CD14-positive monocyte (primary cell): Measurements from ENCODE around the gene DIAPH2. TPM values are rescaled to one million over a fixed set of nuclear protein-coding genes. Genes with fewer than 3 reads are reported as not detected.

ENCODE experiments used
- DNase-seq, 3 donors: peaks; one replicate each; pipeline ENCODE4 v3.0.0-alpha.2; 2011 to 2022
- H2AFZ ChIP-seq: 2 replicates; pipeline ENCODE4 v1.6.0; 2012; ENCODE audit warnings: mild to moderate bottlenecking, low read depth, low read length, inconsistent platforms; ENCODE audit not compliant: insufficient read depth, poor library complexity, severe bottlenecking
- H3K27ac ChIP-seq, 2 donors: 1 replicate in 1 of 2; 2 replicates in 1 of 2; pipeline ENCODE4 v1.5.1; 2012 to 2013; ENCODE audit warnings: low read length in 2 of 2, control low read depth in 1 of 2, inconsistent platforms in 1 of 2, low read depth in 1 of 2, mild to moderate bottlenecking in 1 of 2
- H3K27me3 ChIP-seq, 2 donors: one replicate each; pipeline versions ENCODE4 v1.6.0 to v1.6.1; 2011 to 2013; ENCODE audit warnings: low read length in 2 of 2; ENCODE audit not compliant: control insufficient read depth in 2 of 2, insufficient read depth in 2 of 2
- H3K36me3 ChIP-seq, 2 donors: replicated peaks in 1 of 2; 1 replicate in 1 of 2; 2 replicates in 1 of 2; pipeline versions ENCODE4 v1.5.1 to v1.6.1; 2012 to 2013; ENCODE audit warnings: low read length in 2 of 2, control low read depth in 1 of 2, inconsistent platforms in 1 of 2, mild to moderate bottlenecking in 1 of 2; ENCODE audit not compliant: insufficient read depth in 2 of 2, control insufficient read depth in 1 of 2
- H3K4me1 ChIP-seq, 2 donors: 1 replicate in 1 of 2; 2 replicates in 1 of 2; pipeline versions ENCODE4 v1.5.1 to v1.6.1; 2012 to 2013; ENCODE audit warnings: low read length in 2 of 2, control low read depth in 1 of 2, inconsistent platforms in 1 of 2, mild to moderate bottlenecking in 1 of 2, moderate library complexity in 1 of 2; ENCODE audit not compliant: insufficient read depth in 2 of 2, control insufficient read depth in 1 of 2
- H3K4me2 ChIP-seq: replicated peaks from 2 replicates; pipeline ENCODE3; 2012; ENCODE audit warnings: low read length, moderate library complexity, mild to moderate bottlenecking; ENCODE audit not compliant: poor library complexity, severe bottlenecking; ENCODE audit errors: extremely low read depth
- H3K4me3 ChIP-seq, 3 experiments: fragments of 200-600 bp in 1 of 3; sonication (generic) in 1 of 3; replicated peaks in 1 of 3; 1 replicate in 2 of 3; 2 replicates in 1 of 3; pipeline ENCODE4 v1.5.1; 2011 to 2013; ENCODE audit warnings: low read length in 3 of 3, mild to moderate bottlenecking in 3 of 3, control low read depth in 2 of 3, low read depth in 2 of 3, inconsistent platforms in 1 of 3, moderate library complexity in 1 of 3
- H3K79me2 ChIP-seq: 2 replicates; pipeline ENCODE4 v1.6.0; 2012; ENCODE audit warnings: mild to moderate bottlenecking, control low read depth, inconsistent platforms, low read length, moderate library complexity; ENCODE audit not compliant: insufficient read depth
- H3K9ac ChIP-seq: 2 replicates; pipeline ENCODE4 v1.6.0; 2017; ENCODE audit warnings: low read length, mild to moderate bottlenecking; ENCODE audit not compliant: insufficient read depth, poor library complexity, severe bottlenecking
- H3K9me3 ChIP-seq, 2 donors: replicated peaks in 1 of 2; 1 replicate in 1 of 2; 2 replicates in 1 of 2; pipeline versions ENCODE4 v1.5.1 to v1.6.1; 2012 to 2013; ENCODE audit warnings: low read length in 2 of 2, control low read depth in 1 of 2; ENCODE audit not compliant: control insufficient read depth in 1 of 2, insufficient read depth in 1 of 2
- H4K20me1 ChIP-seq: 2 replicates; pipeline ENCODE4 v1.6.0; 2012; ENCODE audit warnings: mild to moderate bottlenecking, low read length, control low read depth, moderate library complexity; ENCODE audit not compliant: insufficient read depth
- H3K27ac Mint-ChIP-seq, 7 donors: one replicate each; pipeline ENCODE4 v1.8.0; 2020; ENCODE audit warnings: mild to moderate bottlenecking in 7 of 7, mixed read lengths in 7 of 7, moderate library complexity in 6 of 7, inconsistent platforms in 2 of 7
- H3K27me3 Mint-ChIP-seq, 3 donors: one replicate each; pipeline ENCODE4 v1.8.0; 2021 to 2022; ENCODE audit warnings: low read depth in 3 of 3, mild to moderate bottlenecking in 3 of 3, mixed read lengths in 3 of 3, moderate library complexity in 3 of 3, inconsistent platforms in 1 of 3
- H3K36me3 Mint-ChIP-seq, 2 donors: one replicate each; pipeline ENCODE4 v1.8.0; 2020; ENCODE audit warnings: mixed read lengths in 2 of 2, inconsistent platforms in 1 of 2, mild to moderate bottlenecking in 1 of 2
- H3K4me1 Mint-ChIP-seq: one replicate; pipeline ENCODE4 v1.8.0; 2020; ENCODE audit warnings: mild to moderate bottlenecking, mixed read lengths
- H3K4me3 Mint-ChIP-seq, 2 donors: one replicate each; pipeline ENCODE4 v1.8.0; 2020; ENCODE audit warnings: mild to moderate bottlenecking in 2 of 2, mixed read lengths in 2 of 2, moderate library complexity in 1 of 2
- H3K9me3 Mint-ChIP-seq, 7 donors: one replicate each; pipeline ENCODE4 v1.8.0; 2020 to 2022; ENCODE audit warnings: mixed read lengths in 7 of 7, mild to moderate bottlenecking in 6 of 7, moderate library complexity in 6 of 7, inconsistent platforms in 2 of 7
- CTCF ChIP-seq: fragments of 200-600 bp; IDR thresholded peaks from one replicate; pipeline ENCODE4 v1.8.0; 2022; ENCODE audit warnings: antibody characterized with exemption, mild to moderate bottlenecking
- WGBS: methylation state at CpG from one replicate; pipeline ENCODE4 v1.1.5; 2013; ENCODE audit warnings: missing lambda C conversion rate; ENCODE audit not compliant: insufficient coverage; 5-methylcytosine and 5-hydroxymethylcytosine counted together
- intact Hi-C, 2 donors: fragments of 100-400 bp; cut with micrococcal nuclease; formaldehyde crosslinking; loops; one replicate each; pipeline versions ENCODE4 v1.15.0 to v1.15.1; 2023
- polyA plus RNA-seq, 3 donors: library from polyadenylated mRNA; depleted of rRNA in 1 of 3; unstranded in 2 of 3; stranded (reverse) in 1 of 3; fragments of 300-500 nt in 2 of 3; fragments of >200 nt in 1 of 3; fragmentation: Illumina TruSeq in 2 of 3; gene quantifications; 1 replicate in 2 of 3; 2 replicates in 1 of 3; pipeline ENCODE4 v1.2.3, GENCODE V29; 2012 to 2021

DIAPH2 gene
- polyA plus RNA-seq, 3 donors, result 9.5 to 20.5 (median 11.4) TPM

GRCh38 chrX:96957718-96958117 is 273.1 kb downstream of the DIAPH2 start:
- peaks cover 52 to 59% of the 10 kb centered on the region in 2 donors for H3K36me3 Mint-ChIP-seq
- DNase-seq, result no peak
- TF ChIP-seq CTCF, result no peak
- peaks cover 0 to 4% (median 0%) of the 10 kb centered on the region in 3 donors for H3K27me3 Mint-ChIP-seq
- H3K9me3 Mint-ChIP-seq, result peaks cover 7 to 18% (median 15%) of the 10 kb centered on the region in 7 donors
- H3K36me3 ChIP-seq, result peaks cover 33 to 54% of the 10 kb centered on the region in 2 donors
- no peak overlapping the region for H3K9ac ChIP-seq
- no peak overlapping the region for H3K4me3 ChIP-seq
- peaks cover 11 to 17% of the 10 kb centered on the region in 2 donors for H3K9me3 ChIP-seq
- H3K27me3 ChIP-seq, result no peaks in the 10 kb centered on the region
- no peaks in the 10 kb centered on the region for H3K4me1 ChIP-seq
- H3K4me1 Mint-ChIP-seq, result no peaks in the 10 kb centered on the region
- H3K27ac ChIP-seq, result no peak overlapping the region
- no peak overlapping the region for H3K27ac Mint-ChIP-seq
- no peaks in the 10 kb centered on the region for H3K79me2 ChIP-seq
- H2AFZ ChIP-seq, result no peak overlapping the region
- no CpG with 5 or more reads among the region's 4 CpGs for WGBS
- H4K20me1 ChIP-seq, result peaks cover 3% of the 10 kb centered on the region
- H3K4me2 ChIP-seq, result no peak overlapping the region
- intact Hi-C loops, result no loop called here
- H3K4me3 Mint-ChIP-seq, result no peak overlapping the region

- no peak overlapping the region for H2AFZ ChIP-seq
- no peak overlapping the region for H3K4me3 ChIP-seq
Measured at GRCh38 chrX:96971812-96972211, 287.2 kb downstream of the DIAPH2 start.

More at GRCh38 chrX:96971812-96972211, 287.2 kb downstream of the DIAPH2 start:
- Histone ChIP-seq H4K20me1 (no peaks in the 10 kb centered on the region), H3K79me2 (no peaks in the 10 kb centered on the region), H3K36me3 (peaks cover 0 to 3% of the 10 kb centered on the region in 2 donors), H3K27me3 (no peaks in the 10 kb centered on the region), H3K4me1 (no peaks in the 10 kb centered on the region), H3K4me2 (no peak overlapping the region), H3K9ac (no peak overlapping the region), H3K9me3 (no peaks in the 10 kb centered on the region), H3K27ac (no peak overlapping the region)
- WGBS, result 100% methylated on average over 2 of the region's 4 CpGs
- Mint-ChIP-seq H3K9me3 (peaks cover 0 to 3% (median 0%) of the 10 kb centered on the region in 7 donors), H3K27me3 (peaks cover 0 to 1% (median 0%) of the 10 kb centered on the region in 3 donors), H3K36me3 (peaks cover 22 to 31% of the 10 kb centered on the region in 2 donors), H3K4me1 (no peaks in the 10 kb centered on the region), H3K27ac (no peak overlapping the region), H3K4me3 (no peak overlapping the region)
- TF ChIP-seq CTCF, result no peak
- DNase-seq, result no peak
- intact Hi-C loops, result no loop called here
